Right lobe of liver (tissue), 4 donors: ENCODE measurements around the gene RASA2.

ENCODE experiments used
- POLR2A ChIP-seq: fragments of 450-650 bp; IDR thresholded peaks from one replicate; pipeline ENCODE4 v1.6.1; 2017; ENCODE audit warnings: antibody characterized with exemption, mild to moderate bottlenecking
- TF ChIP-seq, protein P1 (sequence below), 4 donors: fragments of 200-600 bp in 3 of 4; fragments of 450-650 bp in 1 of 4; IDR thresholded peaks; one replicate each; pipeline versions ENCODE4 v1.5.1 to v1.8.0; 2016 to 2022; ENCODE audit warnings: antibody characterized with exemption in 4 of 4, mild to moderate bottlenecking in 2 of 4
- donor health status: DM: no; HTN: no; CAD: no.
- donor health status: DM: no; HTN: no; CAD: no.
- donor health status: DM: no; HTN: yes; CAD: no.

- TF ChIP-seq, protein P1, sequence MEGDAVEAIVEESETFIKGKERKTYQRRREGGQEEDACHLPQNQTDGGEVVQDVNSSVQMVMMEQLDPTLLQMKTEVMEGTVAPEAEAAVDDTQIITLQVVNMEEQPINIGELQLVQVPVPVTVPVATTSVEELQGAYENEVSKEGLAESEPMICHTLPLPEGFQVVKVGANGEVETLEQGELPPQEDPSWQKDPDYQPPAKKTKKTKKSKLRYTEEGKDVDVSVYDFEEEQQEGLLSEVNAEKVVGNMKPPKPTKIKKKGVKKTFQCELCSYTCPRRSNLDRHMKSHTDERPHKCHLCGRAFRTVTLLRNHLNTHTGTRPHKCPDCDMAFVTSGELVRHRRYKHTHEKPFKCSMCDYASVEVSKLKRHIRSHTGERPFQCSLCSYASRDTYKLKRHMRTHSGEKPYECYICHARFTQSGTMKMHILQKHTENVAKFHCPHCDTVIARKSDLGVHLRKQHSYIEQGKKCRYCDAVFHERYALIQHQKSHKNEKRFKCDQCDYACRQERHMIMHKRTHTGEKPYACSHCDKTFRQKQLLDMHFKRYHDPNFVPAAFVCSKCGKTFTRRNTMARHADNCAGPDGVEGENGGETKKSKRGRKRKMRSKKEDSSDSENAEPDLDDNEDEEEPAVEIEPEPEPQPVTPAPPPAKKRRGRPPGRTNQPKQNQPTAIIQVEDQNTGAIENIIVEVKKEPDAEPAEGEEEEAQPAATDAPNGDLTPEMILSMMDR (IDR thresholded peaks at IDR 0.05): no peak
- no peak for TF ChIP-seq POLR2A
These were observed 143.1 kb downstream of the RASA2 start for GRCh38 chr3:141629976-141630375.
